IPS DF 4.7 (cell line): ENCODE measurements around the gene FBP2.
"Not testable (repeated sequence)": the region's sequence is repeated elsewhere in the genome, so short reads cannot be mapped to it uniquely, and the experiment has no call there.

ENCODE experiments used
- DNase-seq: peaks from one replicate; pipeline ENCODE4 v3.0.0-alpha.2; 2013; ENCODE audit warnings: low spot score; ENCODE audit errors: extremely low read depth

FBP2 gene

GRCh38 chr9:94606646-94607422 is 13.2 kb upstream of the FBP2 start:
- no peak for DNase-seq

DNA sequence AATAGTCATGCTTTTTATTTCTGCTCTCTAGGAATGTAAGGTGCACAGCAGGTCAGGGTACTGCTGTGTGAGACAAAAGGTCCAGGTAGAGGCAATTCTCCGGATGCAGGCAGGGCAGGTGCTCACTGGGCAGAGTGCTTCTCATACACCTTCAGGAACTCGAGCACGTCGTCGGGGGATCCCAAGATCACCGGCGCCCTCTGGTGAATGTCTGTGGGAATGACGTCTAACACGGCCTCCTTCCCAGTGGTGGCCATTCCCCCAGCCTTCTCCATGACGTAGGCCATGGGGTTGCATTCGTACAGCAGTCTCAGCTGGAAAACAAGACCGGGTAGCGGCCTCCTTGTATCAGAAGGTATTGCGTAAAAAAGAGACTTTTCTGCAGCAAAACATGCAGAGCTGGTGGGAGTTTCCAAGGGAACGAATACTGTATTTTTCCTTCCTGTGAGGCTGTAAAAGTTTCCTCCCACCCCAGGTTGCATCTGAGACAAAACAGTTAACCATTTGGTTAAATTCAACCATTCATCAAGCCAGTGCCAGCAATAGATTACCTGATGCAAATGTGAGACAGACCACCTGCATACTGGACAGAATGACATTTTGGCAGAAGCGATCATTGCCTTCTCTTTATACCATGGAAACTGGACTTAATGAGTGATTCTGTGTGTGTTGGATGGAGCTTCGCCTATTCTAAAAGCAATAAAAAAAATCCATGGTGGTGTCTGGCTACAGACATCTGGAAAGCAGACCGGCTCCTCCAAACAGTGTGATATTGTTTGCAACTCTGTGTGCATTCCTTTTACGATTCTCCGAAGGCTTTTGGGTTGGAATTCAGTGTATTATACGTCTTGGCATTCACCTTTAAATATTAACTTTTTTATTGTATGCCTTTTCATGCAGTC is 9.9 kb upstream of the FBP2 start:
- DNase-seq = peak; percentile 81

- no peak for DNase-seq
Observed at GRCh38 chr9:94602666-94603065, 9.0 kb upstream of the FBP2 start.

DNA sequence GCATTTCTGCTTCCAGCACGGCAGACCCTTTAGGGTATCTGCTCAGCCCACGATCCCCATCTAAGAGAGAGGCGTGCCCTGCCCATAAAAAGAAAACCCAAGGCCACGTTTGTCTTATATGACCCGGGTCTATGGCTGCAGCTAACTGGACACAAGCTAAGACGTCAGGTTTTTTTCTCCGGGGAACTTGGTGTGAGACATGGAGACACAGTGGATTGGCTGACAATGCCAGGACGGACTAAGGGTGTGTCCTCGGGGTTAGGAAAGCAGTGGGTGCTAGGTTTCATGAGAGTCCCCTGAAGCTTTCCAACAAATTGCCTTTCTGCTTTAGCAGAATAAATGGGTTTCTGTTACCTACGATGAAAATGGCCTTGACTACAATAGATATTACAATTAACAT is 7.1 kb upstream of the FBP2 start:
- no peak for DNase-seq

DNA sequence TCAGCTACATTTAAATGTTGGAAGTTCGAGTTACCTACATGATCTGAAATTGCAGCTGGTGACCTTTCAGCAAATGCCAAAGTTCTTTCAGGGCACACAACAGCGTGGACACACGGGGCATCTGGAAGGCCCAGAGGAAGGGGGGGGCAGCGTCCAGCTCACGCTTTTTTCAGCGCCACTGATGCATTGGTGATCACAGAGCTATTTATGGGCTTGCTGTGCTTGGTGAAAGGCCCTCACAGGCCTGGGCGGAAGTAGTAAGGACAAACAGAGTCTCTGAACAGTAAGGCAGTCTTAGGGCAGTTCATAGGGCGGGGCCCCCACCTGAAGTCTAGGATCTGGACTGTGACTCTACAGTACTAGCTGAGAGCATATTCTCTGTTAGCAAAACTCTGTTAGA is 6.6 kb upstream of the FBP2 start:
- DNase-seq = no peak

- no peak for DNase-seq
Observed at GRCh38 chr9:94599102-94599501, 5.5 kb upstream of the FBP2 start.

GRCh38 chr9:94592683-94593082 is 941 bp downstream of the FBP2 start:
- not testable (repeated sequence) for DNase-seq

GRCh38 chr9:94591876-94592275 is 1.7 kb downstream of the FBP2 start:
- DNase-seq = no peak

DNA sequence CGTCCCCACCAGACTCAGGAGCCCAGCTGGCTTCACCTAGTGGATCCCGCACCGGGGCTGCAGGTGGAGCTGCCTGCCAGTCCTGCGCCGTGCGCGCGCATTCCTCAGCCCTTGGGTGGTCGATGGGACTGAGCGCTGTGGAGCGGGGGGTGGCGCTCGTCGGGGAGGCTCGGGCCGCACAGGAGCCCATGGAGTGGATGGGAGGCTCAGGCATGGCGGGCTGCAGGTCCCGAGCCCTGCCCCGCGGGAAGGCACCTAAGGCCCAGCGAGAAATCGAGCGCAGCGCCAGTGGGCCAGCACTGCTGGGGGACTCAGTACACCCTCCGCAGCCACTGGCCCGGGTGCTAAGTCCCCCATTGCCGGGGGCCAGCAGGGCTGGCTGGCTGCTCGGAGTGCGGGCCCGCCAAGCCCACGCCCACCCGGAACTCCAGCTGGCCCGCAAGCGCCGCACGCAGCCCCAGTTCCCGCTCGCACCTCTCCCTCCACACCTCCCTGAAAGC is 2.5 kb downstream of the FBP2 start:
- DNase-seq = not testable (repeated sequence)

DNA sequence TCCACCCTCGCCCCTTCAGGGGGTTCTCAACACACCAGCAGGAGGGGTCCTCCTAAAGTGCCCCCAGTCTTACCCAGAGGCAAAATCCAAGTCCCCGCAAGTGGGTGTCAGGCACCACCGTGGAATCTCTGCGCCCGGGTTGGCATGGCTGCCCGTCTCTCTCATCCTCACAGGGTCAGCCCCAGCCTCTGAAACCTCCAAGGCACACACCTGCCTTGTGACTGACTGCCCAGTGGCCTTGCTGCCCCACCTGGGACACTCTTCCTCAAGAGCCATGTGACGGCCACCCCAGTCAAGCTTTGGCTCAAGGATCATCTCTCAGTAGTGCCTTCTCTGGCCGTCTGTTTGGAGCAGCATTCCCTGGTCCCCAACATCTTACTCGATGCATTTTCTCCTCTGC is 4.9 kb downstream of the FBP2 start:
- no peak for DNase-seq

DNA sequence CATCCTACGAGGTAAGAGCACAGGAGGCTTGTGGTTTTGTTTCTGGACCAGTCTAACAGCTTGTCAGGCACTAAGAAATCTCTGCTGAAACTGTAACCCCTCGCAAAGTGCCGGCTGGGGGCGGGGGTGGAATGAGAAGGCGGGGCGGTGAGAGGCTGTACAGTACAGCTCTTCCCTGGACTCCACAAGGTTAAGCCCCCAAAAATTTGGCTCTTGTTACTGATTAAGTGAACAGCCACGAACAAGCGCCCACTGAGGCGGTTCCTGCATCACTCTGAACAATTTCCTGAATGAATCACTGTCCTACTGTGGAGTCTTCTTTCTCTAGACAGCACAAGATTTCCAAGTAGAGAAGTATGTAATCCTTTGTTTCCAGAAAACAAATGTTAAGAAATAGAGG is 6.8 kb downstream of the FBP2 start:
- DNase-seq = no peak

GRCh38 chr9:94586316-94586715 is 7.3 kb downstream of the FBP2 start:
- DNase-seq = no peak

GRCh38 chr9:94584555-94584954 is 9.1 kb downstream of the FBP2 start:
- no peak for DNase-seq

DNA sequence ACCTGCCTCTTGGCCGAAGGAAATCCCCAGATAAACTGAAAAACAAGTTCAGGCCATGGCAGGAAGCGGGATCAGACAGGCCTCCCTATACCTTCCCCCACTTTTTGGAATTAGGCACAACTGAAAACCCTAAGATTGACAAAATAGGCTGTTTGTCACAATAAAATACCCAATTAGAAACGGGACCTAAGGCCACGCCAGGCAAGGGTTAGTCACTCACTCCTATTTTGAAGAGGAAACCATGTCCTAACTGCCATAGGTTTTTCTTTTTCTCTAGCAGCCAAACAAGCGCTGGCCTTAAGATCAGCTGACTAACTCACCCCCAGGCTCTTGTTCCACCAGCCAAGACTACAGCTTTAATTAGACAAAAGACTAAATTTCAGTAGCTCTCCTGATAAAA is 11.9 kb downstream of the FBP2 start:
- DNase-seq = no peak

GRCh38 chr9:94577571-94577970 is 16.1 kb downstream of the FBP2 start:
- DNase-seq = no peak

GRCh38 chr9:94577036-94577435 is 16.6 kb downstream of the FBP2 start:
- DNase-seq = no peak

GRCh38 chr9:94576131-94576530 is 17.5 kb downstream of the FBP2 start:
- no peak for DNase-seq

DNA sequence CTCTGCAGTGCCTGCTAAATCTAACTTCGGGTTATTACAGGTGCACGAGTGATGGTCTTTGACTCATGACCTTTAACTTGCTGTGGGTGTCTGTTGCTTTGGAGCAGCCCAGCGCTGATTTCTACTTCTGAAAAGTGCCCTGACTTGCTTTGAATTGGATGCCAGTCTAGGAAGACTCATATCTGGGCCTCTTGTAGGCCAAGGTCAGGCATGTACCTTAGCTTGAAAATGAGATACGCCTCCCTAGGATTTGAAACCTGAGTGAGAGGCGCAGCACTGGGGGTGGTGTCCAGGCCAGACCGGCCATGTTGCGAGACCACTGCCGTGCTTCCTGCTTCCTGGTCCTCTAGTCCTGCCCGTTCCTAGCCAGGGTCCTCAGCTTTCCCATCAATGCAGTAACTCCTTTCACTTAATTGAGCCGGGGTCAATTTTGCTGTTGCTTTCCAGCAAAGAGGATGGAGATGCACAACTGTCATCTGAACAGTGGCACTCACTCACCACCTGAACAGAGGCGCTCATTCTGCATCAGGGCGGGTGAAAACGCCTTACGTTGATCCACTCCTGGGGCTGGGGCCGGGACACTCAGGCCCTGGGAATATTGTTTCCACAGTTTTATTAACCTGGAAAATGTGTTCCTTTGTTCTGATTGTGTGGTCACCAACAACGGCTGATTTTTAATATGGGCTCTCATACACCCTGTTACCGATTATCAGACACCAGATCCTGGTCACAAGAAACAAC is 24.5 kb downstream of the FBP2 start:
- DNase-seq = no peak

DNA sequence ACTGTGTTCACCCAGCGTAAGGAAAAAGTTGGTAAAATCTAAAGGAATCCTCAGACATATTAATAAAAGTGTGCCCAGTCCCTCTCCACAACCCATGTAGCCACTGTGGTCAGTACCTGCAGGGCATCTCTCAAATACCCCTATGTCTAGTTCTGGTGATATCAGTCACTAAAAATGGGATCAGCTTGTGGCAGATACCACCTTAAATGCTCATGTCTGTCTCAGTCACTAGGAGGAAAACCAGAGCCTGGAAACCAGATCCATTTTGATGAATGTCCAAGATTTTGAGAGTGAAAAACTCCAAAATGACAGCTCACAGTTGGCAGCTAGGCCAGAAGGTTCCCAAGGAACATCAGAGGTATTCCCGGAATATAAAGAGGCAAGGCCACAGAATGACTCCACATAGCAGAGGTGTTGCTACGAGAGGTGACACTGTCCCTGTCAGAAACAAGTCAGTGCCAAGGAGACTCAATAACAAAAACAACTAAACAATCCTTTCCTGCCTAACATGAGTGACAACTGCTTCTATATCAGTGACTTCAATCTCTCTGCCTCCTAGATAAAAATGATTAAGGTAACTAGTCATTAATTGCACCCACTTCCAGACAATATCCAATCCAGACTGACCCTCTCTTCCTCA is 25.3 kb downstream of the FBP2 start:
- no peak for DNase-seq

DNA sequence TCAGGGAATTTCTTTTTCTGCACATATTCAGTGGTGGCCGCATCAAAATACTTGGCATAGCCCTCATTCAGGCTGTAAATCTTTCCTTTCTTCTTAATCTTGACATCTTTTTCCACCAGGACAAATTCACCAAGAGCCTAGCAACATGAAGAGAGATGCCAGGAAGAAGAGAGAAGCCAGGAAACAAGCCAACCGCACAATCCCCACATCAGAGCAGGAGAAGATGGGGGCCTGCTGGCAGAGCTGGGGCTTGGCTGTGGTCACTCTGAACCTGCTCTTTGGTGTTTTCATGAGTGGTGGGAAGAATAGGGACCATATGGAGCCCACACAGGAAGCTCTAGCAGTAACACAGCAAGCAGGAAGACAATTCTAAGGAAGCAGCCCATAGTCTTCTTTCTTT is 26.4 kb downstream of the FBP2 start:
- no peak for DNase-seq

DNA sequence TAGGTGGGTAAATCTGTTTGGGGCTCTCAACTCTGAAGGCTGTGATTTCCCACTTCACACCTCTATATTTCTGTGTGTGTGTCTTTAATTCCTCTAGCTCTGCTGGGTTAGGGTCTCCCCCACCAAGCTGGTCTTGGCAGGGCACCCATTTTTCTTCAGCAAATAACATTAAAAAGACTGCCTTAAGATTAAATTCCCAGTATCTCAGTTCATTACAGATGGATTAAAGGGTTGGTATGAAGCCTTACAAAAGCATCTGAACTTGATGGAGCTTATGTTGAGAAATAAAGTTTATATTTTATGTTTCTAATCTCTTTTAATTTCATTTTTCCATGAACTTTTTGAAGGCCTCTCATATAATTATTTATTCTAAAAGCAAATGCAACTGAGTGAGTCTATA is 27.1 kb downstream of the FBP2 start:
- DNase-seq = no peak
